Hypothalamus (tissue), 51 donors: Measurements from ENCODE around the gene NCAN.
"Not testable (repeated sequence)": the region's sequence is repeated elsewhere in the genome, so short reads cannot be mapped to it uniquely, and the experiment has no call there.

Experiments used
- DNase-seq, 51 donors: peaks; one replicate each; lab custom pipeline; 2025; lab: John Stamatoyannopoulos, UW

NCAN gene

GRCh38 chr19:19211499-19212420 is at the start of gene NCAN:
Gene NCAN (plus strand): TSS chr19:19211958. CDS start chr19:19216954, 4,996 bp downstream.
- peak in 31 of 51 donors; percentile 6 to 70 (median 26) for DNase-seq

GRCh38 chr19:19162495-19162894 is 49.3 kb upstream of the NCAN start:
- no peak for DNase-seq

GRCh38 chr19:19165396-19165795 is 46.4 kb upstream of the NCAN start:
- DNase-seq, result no peak

- no peak for DNase-seq
Measured at GRCh38 chr19:19167612-19168011, 44.1 kb upstream of the NCAN start.

- DNase-seq, result no peak
Measured at GRCh38 chr19:19169236-19170052, 42.3 kb upstream of the NCAN start.

GRCh38 chr19:19170053-19170872 is 41.5 kb upstream of the NCAN start, which contains the start of gene MEF2B:
Gene MEF2B (minus strand): TSS chr19:19170263. CDS start chr19:19150735, 19,528 bp downstream.
- peak in 33 of 51 donors; percentile 1 to 76 (median 23) for DNase-seq

GRCh38 chr19:19170873-19171672 is 40.7 kb upstream of the NCAN start:
- no peak for DNase-seq

GRCh38 chr19:19171821-19172532 is 39.8 kb upstream of the NCAN start:
- no peak for DNase-seq

GRCh38 chr19:19173243-19173642 is 38.5 kb upstream of the NCAN start:
- DNase-seq, result not testable (repeated sequence)

- no peak for DNase-seq
Measured at GRCh38 chr19:19176950-19177349, 34.8 kb upstream of the NCAN start.

GRCh38 chr19:19179548-19180441 is 32.0 kb upstream of the NCAN start:
- DNase-seq, result no peak

- DNase-seq, result no peak
Measured at GRCh38 chr19:19181488-19181998, 30.2 kb upstream of the NCAN start.

- peak in 1 of 51 donors; percentile 16 for DNase-seq
Measured at GRCh38 chr19:19185853-19186740, 25.7 kb upstream of the NCAN start.

- no peak for DNase-seq
Measured at GRCh38 chr19:19186742-19187141, 25.0 kb upstream of the NCAN start.

GRCh38 chr19:19191768-19192077 is 20.0 kb upstream of the NCAN start:
- peak in 1 of 51 donors; percentile 29 for DNase-seq

- DNase-seq, result peak; percentile 76 to 99 (median 98)
Measured at GRCh38 chr19:19192078-19192882, 19.5 kb upstream of the NCAN start, which contains the start of the genes BORCS8 and RFXANK. Gene BORCS8 (minus strand): TSS chr19:19192152. CDS start chr19:19192117, 35 bp downstream. Gene RFXANK (plus strand): TSS chr19:19192258. CDS start chr19:19193947, 1,689 bp downstream.
